GM12865 (cell line): ENCODE measurements around the gene FILIP1L.
A peak's percentile ranks its signal among the peaks of the same experiment; 100 is the strongest.

Experiments
- DNase-seq: peaks from one replicate; pipeline ENCODE4 v3.0.0; 2010; ENCODE audit warnings: low read depth
- H3K4me3 ChIP-seq: 2 replicates; pipeline ENCODE4 v1.5.1; 2011; ENCODE audit warnings: mild to moderate bottlenecking, low read depth, low read length, control low read depth
- CTCF ChIP-seq: IDR thresholded peaks from 2 replicates; pipeline ENCODE4 v1.5.1; 2011; ENCODE audit warnings: low read length, control low read depth, low read depth, inconsistent platforms; ENCODE audit not compliant: insufficient read depth; ENCODE audit errors: missing control alignments

Gene FILIP1L

GRCh38 chr3:99856437-99857220 is 257.7 kb downstream of the FILIP1L start:
- TF ChIP-seq CTCF: no peak
- DNase-seq: no peak
- no peak overlapping the region for H3K4me3 ChIP-seq

GRCh38 chr3:99855900-99856299 is 258.4 kb downstream of the FILIP1L start:
- no peak overlapping the region for H3K4me3 ChIP-seq
- no peak for TF ChIP-seq CTCF

GRCh38 chr3:99854756-99855298 is 259.5 kb downstream of the FILIP1L start:
- DNase-seq: no peak
- no peak overlapping the region for H3K4me3 ChIP-seq
- no peak for TF ChIP-seq CTCF

More at GRCh38 chr3:99855900-99856299, 258.4 kb downstream of the FILIP1L start:
- no peak for DNase-seq

GRCh38 chr3:99852851-99853250 is 261.4 kb downstream of the FILIP1L start:
- TF ChIP-seq CTCF: no peak
- H3K4me3 ChIP-seq: no peak overlapping the region
- no peak for DNase-seq

GRCh38 chr3:99851955-99852354 is 262.3 kb downstream of the FILIP1L start:
- no peak overlapping the region for H3K4me3 ChIP-seq
- TF ChIP-seq CTCF: no peak
- no peak for DNase-seq

GRCh38 chr3:99850608-99851007 is 263.7 kb downstream of the FILIP1L start:
- H3K4me3 ChIP-seq: no peak overlapping the region
- peak; percentile 7 for DNase-seq
- no peak for TF ChIP-seq CTCF
